Astrocyte (in vitro differentiated cells and primary cell): ENCODE results near the gene CCL13. TPM values are rescaled to one million over a fixed set of nuclear protein-coding genes. Genes with fewer than 3 reads are reported as not detected.

Experiments used
- DNase-seq: peaks from one replicate; pipeline ENCODE4 v3.0.0-alpha.2; 2010; ENCODE audit warnings: low read depth
- FAIRE-seq: peaks from 2 replicates; lab custom pipeline; 2011; peaks lifted over from hg19 to GRCh38; lab: Jason Lieb, UNC
- H2AFZ ChIP-seq: 2 replicates; pipeline ENCODE4 v1.6.0; 2012; ENCODE audit warnings: low read depth, low read length, inconsistent platforms
- H3K27ac ChIP-seq: 2 replicates; pipeline ENCODE4 v1.5.1; 2011; ENCODE audit warnings: low read depth, low read length, inconsistent platforms
- H3K27me3 ChIP-seq: 2 replicates; pipeline ENCODE4 v1.6.0; 2011; ENCODE audit warnings: low read length, inconsistent platforms; ENCODE audit not compliant: insufficient read depth
- H3K36me3 ChIP-seq: 2 replicates; pipeline ENCODE4 v1.5.1; 2011; ENCODE audit warnings: low read length, inconsistent platforms; ENCODE audit not compliant: insufficient read depth
- H3K4me1 ChIP-seq: 2 replicates; pipeline ENCODE4 v1.5.1; 2011; ENCODE audit warnings: low read length, inconsistent platforms; ENCODE audit not compliant: insufficient read depth
- H3K4me2 ChIP-seq: 2 replicates; pipeline ENCODE4 v1.6.0; 2012; ENCODE audit warnings: low read length, inconsistent platforms
- H3K4me3 ChIP-seq: 2 replicates; pipeline ENCODE4 v1.5.1; 2011; ENCODE audit warnings: low read depth, mild to moderate bottlenecking, low read length, inconsistent platforms; ENCODE audit not compliant: insufficient read depth
- H3K79me2 ChIP-seq: 2 replicates; pipeline ENCODE4 v1.6.0; 2012; ENCODE audit warnings: mild to moderate bottlenecking, low read length, inconsistent platforms; ENCODE audit not compliant: insufficient read depth
- H3K9ac ChIP-seq: 2 replicates; pipeline ENCODE4 v1.6.0; 2012; ENCODE audit warnings: mild to moderate bottlenecking, low read length, inconsistent platforms
- H3K9me3 ChIP-seq: 2 replicates; pipeline ENCODE4 v1.5.1; 2012; ENCODE audit warnings: low read depth, mild to moderate bottlenecking, low read length, inconsistent platforms; ENCODE audit not compliant: insufficient read depth
- H4K20me1 ChIP-seq: 2 replicates; pipeline ENCODE4 v1.6.0; 2012; ENCODE audit warnings: low read length, inconsistent platforms; ENCODE audit not compliant: insufficient read depth
- H3K27ac Mint-ChIP-seq: one replicate; pipeline ENCODE4 v1.8.0; 2021; ENCODE audit warnings: mild to moderate bottlenecking, mixed read lengths; ENCODE audit not compliant: unreplicated experiment
- H3K27me3 Mint-ChIP-seq: one replicate; pipeline ENCODE4 v1.8.0; 2021; ENCODE audit warnings: low read depth, mixed read lengths; ENCODE audit not compliant: unreplicated experiment
- H3K36me3 Mint-ChIP-seq: one replicate; pipeline ENCODE4 v1.8.0; 2021; ENCODE audit warnings: low read depth, mixed read lengths; ENCODE audit not compliant: unreplicated experiment
- H3K4me1 Mint-ChIP-seq: one replicate; pipeline ENCODE4 v1.8.0; 2021; ENCODE audit warnings: low read depth, mixed read lengths; ENCODE audit not compliant: unreplicated experiment
- H3K4me3 Mint-ChIP-seq: one replicate; pipeline ENCODE4 v1.8.0; 2021; ENCODE audit warnings: mild to moderate bottlenecking, moderate library complexity, mixed read lengths; ENCODE audit not compliant: unreplicated experiment
- H3K9me3 Mint-ChIP-seq: one replicate; pipeline ENCODE4 v1.8.0; 2021; ENCODE audit warnings: mild to moderate bottlenecking, mixed read lengths; ENCODE audit not compliant: unreplicated experiment
- CTCF ChIP-seq: IDR thresholded peaks from 2 replicates; pipeline ENCODE4 v1.5.1; 2011; ENCODE audit warnings: low read depth, mild to moderate bottlenecking, inconsistent platforms, low read length, moderate library complexity; ENCODE audit not compliant: insufficient read depth
- EZH2 ChIP-seq: IDR thresholded peaks from 2 replicates; pipeline ENCODE4 v1.6.1; 2012; ENCODE audit warnings: mild to moderate bottlenecking, low read length, inconsistent platforms; ENCODE audit not compliant: insufficient read depth
- total RNA-seq: library from RNA; stranded (reverse); gene quantifications from 2 replicates; pipeline ENCODE4 v1.2.1, GENCODE V29; 2021

CCL13 gene
- total RNA-seq, 1 donor from 2014 or later, result not detected

- H3K27ac Mint-ChIP-seq, result no peak overlapping the region
- Histone ChIP-seq H3K79me2 (no peaks in the 10 kb centered on the region), H3K36me3 (no peaks in the 10 kb centered on the region), H3K4me3 (no peak overlapping the region), H3K9ac (no peak overlapping the region), H3K27me3 (peaks cover 3% of the 10 kb centered on the region), H3K4me2 (no peak overlapping the region), H3K27ac (no peak overlapping the region), H2AFZ (no peak overlapping the region), H3K4me1 (no peaks in the 10 kb centered on the region), H4K20me1 (no peaks in the 10 kb centered on the region), H3K9me3 (no peaks in the 10 kb centered on the region)
- TF ChIP-seq EZH2, result no peak
- TF ChIP-seq CTCF, result no peak
- H3K27me3 Mint-ChIP-seq, result peaks cover 10% of the 10 kb centered on the region
- FAIRE-seq (no peak), DNase-seq (no peak)
- peaks cover 22% of the 10 kb centered on the region for H3K4me1 Mint-ChIP-seq
- no peaks in the 10 kb centered on the region for H3K36me3 Mint-ChIP-seq
- no peak overlapping the region for H3K4me3 Mint-ChIP-seq
- H3K9me3 Mint-ChIP-seq, result no peaks in the 10 kb centered on the region
Measured at GRCh38 chr17:34378664-34379101, 22.4 kb downstream of the CCL13 start.

DNA sequence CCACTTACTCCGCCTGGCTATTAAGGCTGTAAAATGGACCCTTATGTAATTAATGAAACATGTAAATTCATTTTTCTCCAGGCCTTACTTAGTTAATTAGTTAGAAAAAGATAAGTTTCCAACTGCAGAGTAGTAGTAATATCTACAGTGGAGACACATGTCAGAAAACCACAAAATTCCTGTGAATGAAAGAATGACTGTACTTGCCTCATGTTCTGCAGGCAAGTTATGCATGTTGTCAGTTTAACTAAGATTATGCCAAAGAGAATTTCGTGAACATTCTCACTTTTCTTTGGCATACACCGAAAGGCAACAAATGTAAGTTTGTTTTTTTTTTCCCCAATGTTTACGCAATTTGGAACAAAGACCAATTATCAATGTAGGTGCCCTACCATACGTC lies 23.6 kb downstream of the CCL13 start:
- Histone ChIP-seq H3K4me2 (no peak overlapping the region), H3K36me3 (no peaks in the 10 kb centered on the region), H3K4me3 (no peak overlapping the region), H2AFZ (no peak overlapping the region), H3K27ac (no peak overlapping the region), H3K27me3 (peaks cover 2% of the 10 kb centered on the region), H4K20me1 (no peaks in the 10 kb centered on the region), H3K9ac (no peak overlapping the region), H3K4me1 (no peaks in the 10 kb centered on the region), H3K9me3 (no peaks in the 10 kb centered on the region), H3K79me2 (no peaks in the 10 kb centered on the region)
- H3K4me1 Mint-ChIP-seq, result peaks cover 22% of the 10 kb centered on the region
- H3K9me3 Mint-ChIP-seq, result no peaks in the 10 kb centered on the region
- no peaks in the 10 kb centered on the region for H3K36me3 Mint-ChIP-seq
- DNase-seq (no peak), FAIRE-seq (no peak)
- H3K27ac Mint-ChIP-seq, result no peak overlapping the region
- TF ChIP-seq EZH2 (no peak), CTCF (no peak)
- H3K4me3 Mint-ChIP-seq, result no peak overlapping the region
- H3K27me3 Mint-ChIP-seq, result peaks cover 4% of the 10 kb centered on the region

- H3K27ac Mint-ChIP-seq, result no peak overlapping the region
- Histone ChIP-seq H3K9me3 (no peaks in the 10 kb centered on the region), H3K4me1 (no peaks in the 10 kb centered on the region), H3K4me2 (no peak overlapping the region), H4K20me1 (no peaks in the 10 kb centered on the region), H3K27ac (no peak overlapping the region), H3K9ac (no peak overlapping the region), H2AFZ (no peak overlapping the region), H3K27me3 (no peaks in the 10 kb centered on the region), H3K4me3 (no peak overlapping the region), H3K79me2 (no peaks in the 10 kb centered on the region), H3K36me3 (no peaks in the 10 kb centered on the region)
- no peaks in the 10 kb centered on the region for H3K36me3 Mint-ChIP-seq
- H3K4me3 Mint-ChIP-seq, result no peak overlapping the region
- peaks cover 32% of the 10 kb centered on the region for H3K4me1 Mint-ChIP-seq
- peaks cover 4% of the 10 kb centered on the region for H3K27me3 Mint-ChIP-seq
- no peak for DNase-seq
- FAIRE-seq, result no peak
- no peak for TF ChIP-seq EZH2
- no peak for TF ChIP-seq CTCF
- H3K9me3 Mint-ChIP-seq, result no peaks in the 10 kb centered on the region
Measured at GRCh38 chr17:34382621-34383124, 26.4 kb downstream of the CCL13 start.
